K562 (cell line): ENCODE results near the gene CD300C. TPM values are rescaled to one million over a fixed set of nuclear protein-coding genes. Genes with fewer than 3 reads are reported as not detected.
"Not testable (repeated sequence)": the region's sequence is repeated elsewhere in the genome, so short reads cannot be mapped to it uniquely, and the experiment has no call there.

Experiments used
- ATAC-seq: fragments of 200-7000 bp; cut with Tn5 transposase; 3 replicates; pipeline ENCODE4 v1.9.1; 2020; ENCODE audit warnings: moderate library complexity
- BruUV-seq: library from RNA; stranded (reverse); fragments of 400-500 nt; replicated peaks from 2 replicates; lab custom pipeline; 2021; lab: Mats Ljungman, UMichigan
- CTCF ChIA-PET: fragments of 300-600 bp; formaldehyde crosslinking; extraction: SDS; loops from one replicate; lab custom pipeline; 2021; ENCODE audit warnings: low intra/inter-chr PET ratio; lab: Yijun Ruan, JAX
- POLR2A ChIA-PET: fragments of 300-600, 350-650 bp; sonication (Branson Sonifier 250); formaldehyde crosslinking; extraction: SDS; loops from one replicate; lab custom pipeline; 2021; ENCODE audit warnings: antibody characterized with exemption, inconsistent platforms; lab: Yijun Ruan, JAX
- DNase-seq, 4 experiments: peaks; one replicate each; pipeline versions ENCODE4 v3.0.0 to v3.0.0-alpha.2; 2011 to 2018; ENCODE audit warnings: low spot score in 3 of 4, mixed read lengths in 3 of 4; ENCODE audit errors: extremely low read depth in 1 of 4
- FAIRE-seq: peaks from 2 replicates; lab custom pipeline; 2011; peaks lifted over from hg19 to GRCh38; lab: Jason Lieb, UNC
- H2AFZ ChIP-seq: 2 replicates; pipeline ENCODE4 v1.6.0; 2011; ENCODE audit warnings: low read depth, low read length, control low read depth, inconsistent platforms
- H3K27ac ChIP-seq: fragments of 200-600 bp; 3 replicates; pipeline ENCODE4 v1.8.0; 2011; ENCODE audit warnings: low read depth, mild to moderate bottlenecking, control low read depth, inconsistent platforms, low read length, moderate library complexity, mixed read lengths; ENCODE audit errors: extremely low read depth
- H3K27me3 ChIP-seq, 2 experiments: fragments of 300-600 bp in 1 of 2; 2 replicates in 1 of 2; 3 replicates in 1 of 2; pipeline versions ENCODE4 v1.6.0 to v1.8.0; 2011; ENCODE audit warnings: inconsistent platforms in 2 of 2, low read length in 2 of 2, mild to moderate bottlenecking in 1 of 2, mixed read lengths in 1 of 2, moderate library complexity in 1 of 2; ENCODE audit not compliant: control insufficient read depth in 2 of 2, insufficient read depth in 2 of 2
- H3K36me3 ChIP-seq: fragments of 300-600 bp; 3 replicates; pipeline ENCODE4 v1.8.0; 2011; ENCODE audit warnings: mild to moderate bottlenecking, low read length, inconsistent platforms; ENCODE audit not compliant: control insufficient read depth, insufficient read depth
- H3K4me1 ChIP-seq, 2 experiments: fragments of 200-600 bp in 1 of 2; replicated peaks in 1 of 2; 2 replicates in 1 of 2; 3 replicates in 1 of 2; pipeline versions ENCODE4 v1.5.1 to v1.8.0; 2011; ENCODE audit warnings: inconsistent platforms in 2 of 2, low read length in 2 of 2, mild to moderate bottlenecking in 1 of 2, mixed read lengths in 1 of 2, moderate library complexity in 1 of 2; ENCODE audit not compliant: control insufficient read depth in 2 of 2, insufficient read depth in 2 of 2
- H3K4me2 ChIP-seq: 2 replicates; pipeline ENCODE4 v1.6.1; 2011; ENCODE audit warnings: low read length, control low read depth, inconsistent platforms, mixed read lengths; ENCODE audit not compliant: insufficient read depth
- H3K4me3 ChIP-seq: fragments of 200-600 bp; sonication (generic), shearing (Covaris generic); 2 replicates; pipeline ENCODE4 v1.5.1; 2016; ENCODE audit warnings: control low read depth, inconsistent platforms
- H3K79me2 ChIP-seq: fragments of 200-600 bp; 3 replicates; pipeline ENCODE4 v1.8.0; 2011; ENCODE audit warnings: low read length, inconsistent platforms; ENCODE audit not compliant: control insufficient read depth, insufficient read depth
- H3K9ac ChIP-seq, 2 experiments: 2 replicates each; pipeline versions ENCODE4 v1.6.0 to v1.6.1; 2011; ENCODE audit warnings: low read depth in 2 of 2, low read length in 2 of 2, control low read depth in 1 of 2, inconsistent platforms in 1 of 2, mild to moderate bottlenecking in 1 of 2, mixed read lengths in 1 of 2; ENCODE audit not compliant: insufficient read depth in 1 of 2
- H3K9me1 ChIP-seq: one replicate; pipeline ENCODE4 v1.6.0; 2011; ENCODE audit warnings: inconsistent platforms, mild to moderate bottlenecking, low read length, moderate library complexity; ENCODE audit not compliant: control insufficient read depth, insufficient read depth
- H3K9me3 ChIP-seq: replicated peaks from 2 replicates; pipeline ENCODE4 v1.5.1; 2011; ENCODE audit warnings: low read depth, low read length, inconsistent platforms; ENCODE audit not compliant: control insufficient read depth, insufficient read depth
- H4K20me1 ChIP-seq: replicated peaks from 2 replicates; pipeline ENCODE4 v1.6.1; 2011; ENCODE audit warnings: low read length, inconsistent platforms, mixed read lengths; ENCODE audit not compliant: control insufficient read depth, insufficient read depth
- CCNT2 ChIP-seq: IDR thresholded peaks from 2 replicates; pipeline ENCODE4 v1.6.1; 2011; ENCODE audit warnings: borderline replicate concordance, low read depth, mild to moderate bottlenecking, moderate library complexity, mixed read lengths, low read length; ENCODE audit not compliant: insufficient read length; ENCODE audit errors: extremely low read depth
- CXXC5 ChIP-seq: fragments of 250-450 bp; sonication (Bioruptor Pico); IDR thresholded peaks from 2 replicates; pipeline ENCODE4 v1.8.0; 2022; ENCODE audit warnings: inconsistent platforms, mild to moderate bottlenecking, moderate library complexity
- HNRNPL ChIP-seq: fragments of 200-400 bp; formaldehyde crosslinking; IDR thresholded peaks from 2 replicates; pipeline ENCODE4 v1.6.1; 2017; ENCODE audit warnings: low read depth, mild to moderate bottlenecking, low read length
- KDM1A ChIP-seq, 2 experiments: fragments of 450-650 bp; IDR thresholded peaks; 2 replicates each; pipeline ENCODE4 v1.6.1; 2016; ENCODE audit warnings: mild to moderate bottlenecking in 2 of 2
- NCOA1 ChIP-seq: fragments of 450-650 bp; IDR thresholded peaks from 2 replicates; pipeline ENCODE4 v1.6.1; 2016; ENCODE audit warnings: low read depth
- NR3C1 ChIP-seq: sonication (generic); formaldehyde crosslinking; IDR thresholded peaks from 2 replicates; pipeline ENCODE4 v1.8.1; 2022; ENCODE audit warnings: missing genetic modification reagents
- POLR2G ChIP-seq: fragments of 200-400 bp; formaldehyde crosslinking; IDR thresholded peaks from 2 replicates; pipeline ENCODE4 v1.6.1; 2017; ENCODE audit warnings: low read depth, mild to moderate bottlenecking, antibody characterized with exemption, low read length, moderate library complexity
- RBBP5 ChIP-seq: fragments of 200-600 bp; sonication (generic); IDR thresholded peaks from 2 replicates; pipeline ENCODE4 v1.6.1; 2012; ENCODE audit warnings: borderline replicate concordance, mild to moderate bottlenecking, low read length, control low read depth, inconsistent platforms; ENCODE audit not compliant: insufficient read depth, poor library complexity, severe bottlenecking
- RFX7 ChIP-seq: fragments of 250-450 bp; sonication (Bioruptor Pico); IDR thresholded peaks from 2 replicates; pipeline ENCODE4 v1.5.1; 2021; ENCODE audit warnings: mild to moderate bottlenecking
- SPI1 ChIP-seq: IDR thresholded peaks from 2 replicates; pipeline ENCODE4 v1.6.1; 2011; ENCODE audit warnings: low read depth, low read length, control low read depth, borderline replicate concordance
- SRSF3 ChIP-seq: fragments of 200-400 bp; formaldehyde crosslinking; IDR thresholded peaks from 2 replicates; pipeline ENCODE4 v1.6.1; 2016; ENCODE audit warnings: mild to moderate bottlenecking, low read length, moderate library complexity; ENCODE audit not compliant: insufficient read depth
- ZNF282 ChIP-seq: sonication (generic); formaldehyde crosslinking; IDR thresholded peaks from 2 replicates; pipeline ENCODE4 v1.8.1; 2023; ENCODE audit warnings: missing genetic modification reagents
- ZNF586 ChIP-seq: fragments of 450-650 bp; formaldehyde crosslinking; conservative IDR thresholded peaks from 2 replicates; pipeline ENCODE4 v1.4.0; 2020; ENCODE audit warnings: mild to moderate bottlenecking, moderate library complexity
- ZNF75A ChIP-seq: fragments of 450-650 bp; formaldehyde crosslinking; IDR thresholded peaks from 2 replicates; pipeline ENCODE4 v1.4.0; 2020; ENCODE audit warnings: mild to moderate bottlenecking
- WGBS: fragments of 100-300 bp; shearing (Covaris generic); methylation state at CpG from one replicate; pipeline ENCODE4 v1.1.6; 2016; ENCODE audit warnings: low coverage, mixed read lengths; ENCODE audit not compliant: insufficient coverage; ENCODE audit errors: missing lambda C conversion rate; 5-methylcytosine and 5-hydroxymethylcytosine counted together
- in situ Hi-C: fragments of 300-500 bp; cut with MboI; formaldehyde crosslinking; loops from 4 replicates; pipeline ENCODE4 v1.15.0; 2018; ENCODE audit warnings: inconsistent platforms, mixed read lengths
- intact Hi-C: fragments of 100-400 bp; cut with micrococcal nuclease; formaldehyde crosslinking; loops from 2 replicates; pipeline ENCODE4 v1.14.2; 2022
- polyA plus RNA-seq, 8 experiments: library from polyadenylated mRNA; depleted of rRNA in 4 of 8; stranded (reverse) in 5 of 8; unstranded in 3 of 8; fragments of >200 nt; fragmentation: Nextera tagmentation in 2 of 8; fragmentation: Illumina TruSeq in 1 of 8; extraction: Ambion mirVana in 2 of 8; extraction: Trizol in 1 of 8; gene quantifications; 2 replicates each; pipeline versions ENCODE4 v1.2.1 to v1.2.3, GENCODE V29; 2011 to 2014; ENCODE audit warnings: inconsistent platforms in 1 of 8, missing spikeins in 1 of 8
- total RNA-seq, 7 experiments: library from RNA; depleted of rRNA in 6 of 7; stranded (reverse); fragments of >200 nt in 6 of 7; fragmentation: Illumina TruSeq in 2 of 7; extraction: Trizol in 2 of 7; gene quantifications; 2 replicates each; pipeline versions ENCODE4 v1.2.1 to v1.2.3, GENCODE V29; 2011 to 2021; ENCODE audit warnings: low replicate concordance in 1 of 7
- TF ChIP-seq, protein P1 (sequence below): fragments of 450-650 bp; IDR thresholded peaks from 2 replicates; pipeline ENCODE4 v1.6.1; 2016; ENCODE audit warnings: mild to moderate bottlenecking

CD300C gene
- total and polyA plus RNA-seq, 9 of the 15 experiments (the other 6 are each of a cell fraction or from before 2014, with no cell fraction given): 0.04 to 0.16 (median 0.07) TPM; not detected in 6

DNA sequence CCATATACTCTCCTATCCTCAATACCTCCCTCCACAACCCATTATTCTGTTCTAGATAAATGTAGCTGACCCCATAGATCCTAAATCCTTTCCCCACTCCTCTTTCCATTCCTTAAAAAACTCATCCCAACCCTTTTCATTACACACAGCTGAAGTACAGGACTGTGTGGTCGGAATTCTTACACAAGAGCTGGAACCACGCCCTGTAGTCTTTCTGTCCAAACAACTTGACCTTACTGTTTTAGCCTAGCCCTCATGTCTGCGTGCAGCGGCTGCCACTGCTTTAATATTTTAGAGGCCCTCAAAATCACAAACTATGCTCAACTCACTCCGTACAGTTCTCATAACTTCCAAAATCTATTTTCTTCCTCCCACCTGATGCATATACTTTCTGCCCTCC is 42.0 kb downstream of the CD300C start:
- POLR2A ChIA-PET, H4K20me1 ChIP-seq, H3K79me2 ChIP-seq, H3K4me3 ChIP-seq, H2AFZ ChIP-seq, H3K4me2 ChIP-seq, in situ Hi-C loops, BruUV-seq, ATAC-seq, H3K4me1 ChIP-seq, FAIRE-seq, intact Hi-C loops, H3K36me3 ChIP-seq, H3K9me1 ChIP-seq, H3K27ac ChIP-seq, H3K9me3 ChIP-seq, H3K9ac ChIP-seq, CTCF ChIA-PET, DNase-seq: not testable (repeated sequence)
- peaks cover 0 to 17% of the 10 kb centered on the region in 2 experiments; a peak in 3 of 5 replicates for H3K27me3 ChIP-seq
- WGBS: 0% methylated on average over 5 of the region's 5 CpGs

DNA sequence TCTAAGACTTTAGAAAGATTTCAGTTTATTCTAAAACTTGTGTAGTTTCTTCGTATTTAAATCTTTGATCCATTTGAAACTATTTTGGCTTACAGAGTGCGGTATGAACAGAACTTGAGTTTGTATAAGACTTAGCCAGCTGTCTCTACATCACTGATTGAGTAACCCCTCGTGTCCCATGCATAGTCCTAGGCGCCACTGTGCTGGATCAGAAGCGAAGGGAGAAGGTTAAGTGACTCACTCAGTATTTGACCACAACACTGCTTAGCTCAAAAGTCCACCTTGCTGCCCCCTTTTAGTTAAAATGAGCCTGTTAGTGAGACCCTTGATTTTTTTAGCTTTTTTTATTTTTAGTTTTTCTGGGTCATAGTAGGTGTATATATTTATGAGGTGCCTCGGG is 43.1 kb downstream of the CD300C start:
- CTCF ChIA-PET: no interaction called here
- Histone ChIP-seq H4K20me1 (no peaks in the 10 kb centered on the region), H3K9me3 (no peaks in the 10 kb centered on the region), H3K27ac (no peak overlapping the region), H3K79me2 (no peaks in the 10 kb centered on the region), H3K9ac (no peak overlapping the region), H3K4me2 (no peak overlapping the region), H3K4me3 (no peak overlapping the region), H3K9me1 (no peaks in the 10 kb centered on the region), H3K4me1 (no peaks in the 10 kb centered on the region), H3K36me3 (no peaks in the 10 kb centered on the region), H2AFZ (no peak overlapping the region), H3K27me3 (peaks cover 0 to 17% of the 10 kb centered on the region in 2 experiments; a peak in 3 of 5 replicates)
- DNase-seq (peak in 2 of 4 experiments; percentile 2 to 3), ATAC-seq (no peak), FAIRE-seq (no peak)
- intact Hi-C loops (no loop called here), in situ Hi-C loops (no loop called here)
- BruUV-seq: no TSS peak
- POLR2A ChIA-PET: no interaction called here
- 2% methylated on average over 6 of the region's 6 CpGs for WGBS
- TF ChIP-seq CXXC5 (CRISPR knock-in tag) (no peak), ZNF586 (CRISPR knock-in tag) (no peak), ZNF282 (no peak), NR3C1 (CRISPR knock-in tag) (no peak), SPI1 (no peak), NCOA1 (no peak), CCNT2 (no peak), KDM1A (IDR thresholded peaks at IDR 0.05) (no peak), RFX7 (CRISPR knock-in tag) (no peak), SRSF3 (no peak), RBBP5 (no peak), POLR2G (no peak), HNRNPL (no peak), ZNF75A (CRISPR knock-in tag) (no peak)
- TF ChIP-seq, protein P1, sequence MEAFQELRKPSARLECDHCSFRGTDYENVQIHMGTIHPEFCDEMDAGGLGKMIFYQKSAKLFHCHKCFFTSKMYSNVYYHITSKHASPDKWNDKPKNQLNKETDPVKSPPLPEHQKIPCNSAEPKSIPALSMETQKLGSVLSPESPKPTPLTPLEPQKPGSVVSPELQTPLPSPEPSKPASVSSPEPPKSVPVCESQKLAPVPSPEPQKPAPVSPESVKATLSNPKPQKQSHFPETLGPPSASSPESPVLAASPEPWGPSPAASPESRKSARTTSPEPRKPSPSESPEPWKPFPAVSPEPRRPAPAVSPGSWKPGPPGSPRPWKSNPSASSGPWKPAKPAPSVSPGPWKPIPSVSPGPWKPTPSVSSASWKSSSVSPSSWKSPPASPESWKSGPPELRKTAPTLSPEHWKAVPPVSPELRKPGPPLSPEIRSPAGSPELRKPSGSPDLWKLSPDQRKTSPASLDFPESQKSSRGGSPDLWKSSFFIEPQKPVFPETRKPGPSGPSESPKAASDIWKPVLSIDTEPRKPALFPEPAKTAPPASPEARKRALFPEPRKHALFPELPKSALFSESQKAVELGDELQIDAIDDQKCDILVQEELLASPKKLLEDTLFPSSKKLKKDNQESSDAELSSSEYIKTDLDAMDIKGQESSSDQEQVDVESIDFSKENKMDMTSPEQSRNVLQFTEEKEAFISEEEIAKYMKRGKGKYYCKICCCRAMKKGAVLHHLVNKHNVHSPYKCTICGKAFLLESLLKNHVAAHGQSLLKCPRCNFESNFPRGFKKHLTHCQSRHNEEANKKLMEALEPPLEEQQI: no peak
